Mucosa of rectum (tissue), 2 donors: ENCODE data around the gene OR4X1.
"Not testable (repeated sequence)": the region's sequence is repeated elsewhere in the genome, so short reads cannot be mapped to it uniquely, and the experiment has no call there.

Experiments used
- H3K27ac ChIP-seq, 2 donors: one replicate each; pipeline ENCODE4 v1.7.0; 2013; ENCODE audit warnings: inconsistent platforms in 2 of 2, low read depth in 2 of 2, low read length in 2 of 2
- H3K27me3 ChIP-seq, 2 donors: one replicate each; pipeline ENCODE4 v1.7.0; 2013; ENCODE audit warnings: low read length in 2 of 2; ENCODE audit not compliant: control insufficient read depth in 2 of 2, insufficient read depth in 2 of 2
- H3K36me3 ChIP-seq, 2 donors: one replicate each; pipeline ENCODE4 v1.7.0; 2013; ENCODE audit warnings: low read length in 2 of 2; ENCODE audit not compliant: control insufficient read depth in 2 of 2, insufficient read depth in 2 of 2
- H3K4me1 ChIP-seq, 2 donors: one replicate each; pipeline ENCODE4 v1.7.0; 2013; ENCODE audit warnings: low read length in 2 of 2, mild to moderate bottlenecking in 1 of 2; ENCODE audit not compliant: control insufficient read depth in 2 of 2, insufficient read depth in 2 of 2
- H3K4me3 ChIP-seq, 2 donors: one replicate each; pipeline ENCODE4 v1.7.0; 2013; ENCODE audit warnings: low read length in 2 of 2
- H3K9ac ChIP-seq, 2 donors: one replicate each; pipeline ENCODE4 v1.7.0; 2013; ENCODE audit warnings: low read length in 2 of 2, low read depth in 1 of 2, mild to moderate bottlenecking in 1 of 2
- H3K9me3 ChIP-seq, 2 donors: one replicate each; pipeline ENCODE4 v1.7.0; 2013; ENCODE audit warnings: low read length in 2 of 2; ENCODE audit not compliant: control insufficient read depth in 2 of 2
- donor health status: healthy.
- donor health status: Normal muscosa, but diverticular disease.

OR4X1 gene

GRCh38 chr11:48272606-48273005 lies 8.9 kb downstream of the OR4X1 start:
- H3K9ac ChIP-seq: no peak overlapping the region
- no peaks in the 10 kb centered on the region for H3K9me3 ChIP-seq
- no peak overlapping the region for H3K27ac ChIP-seq
- no peaks in the 10 kb centered on the region for H3K4me1 ChIP-seq
- no peaks in the 10 kb centered on the region for H3K36me3 ChIP-seq
- no peaks in the 10 kb centered on the region for H3K27me3 ChIP-seq
- H3K4me3 ChIP-seq: no peak overlapping the region

GRCh38 chr11:48305923-48306322 lies 42.3 kb downstream of the OR4X1 start, which contains the start of gene OR4S1:
Gene OR4S1 (plus strand): TSS chr11:48306223. CDS start chr11:48306223, 0 bp downstream.
- no peak within 1 kb of the TSS for H3K9ac ChIP-seq
- no peaks in the 10 kb centered on the region for H3K4me1 ChIP-seq
- no peak within 1 kb of the TSS for H3K4me3 ChIP-seq
- no peak within 1 kb of the TSS for H3K27ac ChIP-seq
- no peaks in the 10 kb centered on the region for H3K36me3 ChIP-seq
- no peaks in the 10 kb centered on the region for H3K9me3 ChIP-seq
- no peaks in the 10 kb centered on the region for H3K27me3 ChIP-seq

GRCh38 chr11:48307760-48308386 lies 44.2 kb downstream of the OR4X1 start:
- H3K36me3 ChIP-seq: no peaks in the 10 kb centered on the region
- H3K27me3 ChIP-seq: no peaks in the 10 kb centered on the region
- no peak overlapping the region for H3K4me3 ChIP-seq
- H3K9me3 ChIP-seq: no peaks in the 10 kb centered on the region
- H3K4me1 ChIP-seq: no peaks in the 10 kb centered on the region
- H3K9ac ChIP-seq: no peak overlapping the region
- no peak overlapping the region for H3K27ac ChIP-seq

DNA sequence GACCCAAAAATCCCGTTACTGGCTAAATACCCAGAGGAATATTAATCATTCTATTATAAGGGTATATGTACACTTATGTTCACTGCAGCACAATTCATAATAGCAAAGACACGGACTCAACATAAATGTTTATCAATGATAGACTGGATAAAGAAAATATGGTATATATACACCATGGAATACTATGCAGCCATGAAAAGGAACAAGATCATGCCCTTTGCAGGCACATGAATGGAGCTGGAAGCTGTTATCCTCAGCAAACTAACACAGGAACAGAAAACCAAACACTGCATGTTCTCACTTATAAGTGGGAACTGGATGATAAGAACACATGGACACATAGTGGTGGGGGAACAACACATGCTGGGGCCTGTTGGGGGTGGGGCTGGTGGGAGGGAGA lies 49.9 kb downstream of the OR4X1 start:
- not testable (repeated sequence) for H3K9ac ChIP-seq

More for the DNA sequence above, 49.9 kb downstream of the OR4X1 start:
- H3K9me3 ChIP-seq, H3K27ac ChIP-seq, H3K4me3 ChIP-seq, H3K27me3 ChIP-seq, H3K36me3 ChIP-seq, H3K4me1 ChIP-seq: not testable (repeated sequence)
